Epithelial cell of prostate (primary cell): Measurements from ENCODE around the gene SLC15A2.
"Not testable (repeated sequence)": the region's sequence is repeated elsewhere in the genome, so short reads cannot be mapped to it uniquely, and the experiment has no call there.

ENCODE experiments used
- DNase-seq: peaks from one replicate; pipeline ENCODE4 v3.0.0-alpha.2; 2011; ENCODE audit warnings: low read depth, low spot score
- H3K27ac ChIP-seq: fragments of 450-650 bp; 2 replicates; pipeline ENCODE4 v1.5.1; 2017; ENCODE audit warnings: mild to moderate bottlenecking

Gene SLC15A2

DNA sequence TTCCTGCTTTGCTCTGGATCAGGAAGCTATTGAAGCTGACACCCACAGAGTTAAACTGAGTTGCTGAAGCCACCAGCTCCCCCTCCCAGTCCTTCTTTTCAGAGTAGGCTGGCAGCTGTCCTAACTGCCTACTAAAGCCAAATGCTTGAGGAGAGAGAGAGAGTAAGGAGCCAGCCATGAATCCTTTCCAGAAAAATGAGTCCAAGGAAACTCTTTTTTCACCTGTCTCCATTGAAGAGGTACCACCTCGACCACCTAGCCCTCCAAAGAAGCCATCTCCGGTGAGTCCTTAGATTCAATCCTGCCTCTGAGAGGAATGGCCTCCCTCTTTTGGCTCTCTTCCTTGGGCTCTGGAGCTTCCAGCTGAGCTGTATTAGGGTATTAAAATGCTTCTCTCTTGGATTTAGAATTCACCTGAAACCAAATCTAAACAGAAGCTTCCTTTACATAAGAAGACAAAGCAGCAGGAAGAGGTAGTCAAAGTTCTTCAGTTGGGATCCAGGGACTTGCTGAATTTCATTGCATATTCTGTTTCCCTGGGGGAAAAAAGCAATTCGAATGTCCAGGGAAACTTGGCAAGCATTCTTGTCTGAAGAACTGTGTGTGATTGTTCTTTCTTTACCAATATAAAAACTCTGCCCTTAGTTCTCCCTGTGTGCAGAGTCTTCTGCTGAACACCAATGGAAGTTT is at the start of gene SLC15A2:
Gene SLC15A2 (plus strand): TSS at position 101 of the 690 bp plus-strand sequence. CDS start 76 bp downstream, at position 177.
- DNase-seq = no peak
- H3K27ac ChIP-seq = no peak within 1 kb of the TSS

DNA sequence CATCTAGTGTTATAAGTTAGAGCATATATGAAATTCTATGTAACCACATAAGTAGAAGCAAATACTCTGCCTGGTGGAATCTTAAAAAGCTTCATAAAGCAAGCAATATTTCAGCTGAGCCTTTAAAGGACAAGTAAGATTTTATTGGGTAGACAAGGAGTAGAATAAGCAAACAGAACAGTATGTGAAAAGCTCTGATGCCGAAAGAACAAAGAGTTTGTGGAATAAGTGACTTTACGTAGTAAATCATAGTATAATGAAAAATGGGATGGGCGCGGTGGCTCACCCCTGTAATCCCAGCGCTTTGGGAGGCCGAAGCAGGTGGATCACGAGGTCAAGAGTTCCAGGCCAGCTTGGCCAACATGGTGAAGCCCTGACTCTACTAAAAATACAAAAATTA is 49.3 kb upstream of the SLC15A2 start:
- no peak overlapping the region for H3K27ac ChIP-seq
- DNase-seq = no peak

GRCh38 chr3:121852256-121852655 is 41.9 kb upstream of the SLC15A2 start:
- peak overlapping the region; percentile 29 for H3K27ac ChIP-seq
- no peak for DNase-seq

- no peak overlapping the region for H3K27ac ChIP-seq
- no peak for DNase-seq
Observed at GRCh38 chr3:121855555-121855954, 38.6 kb upstream of the SLC15A2 start.

DNA sequence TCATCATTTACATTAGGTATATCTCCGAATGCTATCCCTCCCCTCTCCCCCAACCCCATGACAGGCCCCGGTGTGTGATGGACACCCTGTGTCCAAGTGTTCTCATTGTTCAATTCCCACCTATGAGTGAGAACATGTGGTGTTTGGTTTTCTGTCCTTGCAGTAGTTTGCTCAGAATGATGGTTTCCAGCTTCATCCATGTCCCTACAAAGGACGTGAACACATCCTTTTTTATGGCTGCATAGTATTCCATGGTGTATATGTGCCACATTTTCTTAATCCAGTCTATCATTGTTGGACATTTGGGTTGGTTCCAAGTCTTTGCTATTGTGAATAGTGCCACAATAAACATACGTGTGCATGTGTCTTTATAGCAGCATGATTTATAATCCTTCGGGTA is 36.4 kb upstream of the SLC15A2 start:
- H3K27ac ChIP-seq, DNase-seq: not testable (repeated sequence)

DNA sequence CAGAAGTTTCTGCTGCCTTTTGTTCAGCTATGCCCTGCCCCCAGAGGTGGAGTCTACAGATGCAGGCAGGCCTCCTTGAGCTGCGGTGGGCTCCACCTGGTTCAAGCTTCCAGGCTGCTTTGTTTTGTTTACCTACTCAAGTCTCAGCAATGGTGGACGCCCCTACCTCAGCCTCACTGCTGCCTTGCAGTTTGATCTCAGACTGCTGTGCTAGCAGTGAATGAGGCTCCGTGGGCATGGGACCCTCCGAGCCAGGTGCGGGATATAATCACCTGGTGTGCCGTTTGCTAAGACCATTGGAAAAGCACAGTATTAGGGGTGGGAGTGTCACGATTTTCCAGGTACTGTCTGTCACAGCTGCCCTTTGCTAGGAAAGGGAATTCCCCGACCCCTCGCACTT is 31.0 kb upstream of the SLC15A2 start:
- not testable (repeated sequence) for DNase-seq, H3K27ac ChIP-seq

GRCh38 chr3:121863801-121864200 is 30.4 kb upstream of the SLC15A2 start:
- no peak overlapping the region for H3K27ac ChIP-seq
- no peak for DNase-seq

- H3K27ac ChIP-seq = no peak overlapping the region
- no peak for DNase-seq
Observed at GRCh38 chr3:121869736-121870135, 24.5 kb upstream of the SLC15A2 start.

DNA sequence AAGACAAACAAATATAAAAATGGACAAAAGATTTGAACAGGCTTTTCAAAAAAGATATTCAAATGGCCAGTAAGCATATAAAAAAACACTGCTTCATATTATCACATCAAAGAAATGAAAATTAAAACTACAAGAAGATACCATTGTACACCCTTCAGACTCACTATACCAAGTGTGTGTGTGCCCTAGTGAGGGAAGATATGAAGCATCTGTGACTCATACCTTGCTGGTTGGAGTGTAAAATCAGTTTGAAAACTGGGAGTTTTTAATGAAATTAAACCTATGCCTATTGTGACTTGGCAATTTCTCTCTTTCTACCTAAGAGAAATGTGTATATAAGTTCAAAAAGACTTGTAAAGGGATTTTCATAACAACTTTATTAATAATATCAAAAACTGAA is 23.5 kb upstream of the SLC15A2 start:
- DNase-seq = no peak
- no peak overlapping the region for H3K27ac ChIP-seq

DNA sequence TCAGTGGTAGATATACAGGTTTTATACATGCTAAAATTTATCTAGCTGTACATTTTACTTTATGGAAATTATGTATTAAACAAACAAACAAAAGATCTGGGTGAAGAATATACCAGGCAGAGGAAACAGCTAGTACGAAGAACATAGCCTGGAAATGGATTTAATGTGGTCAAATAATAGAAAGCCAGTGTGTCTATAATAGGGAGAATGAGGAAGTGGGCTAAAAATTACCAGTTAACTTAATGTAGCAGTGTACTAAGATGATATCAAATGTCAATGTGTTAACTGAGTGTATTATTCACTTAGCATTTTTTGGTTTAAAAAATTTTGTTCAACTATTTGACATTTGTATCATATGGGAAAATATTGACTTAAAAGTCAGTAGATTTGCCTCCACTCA is 22.8 kb upstream of the SLC15A2 start:
- H3K27ac ChIP-seq = no peak overlapping the region
- DNase-seq = no peak

DNA sequence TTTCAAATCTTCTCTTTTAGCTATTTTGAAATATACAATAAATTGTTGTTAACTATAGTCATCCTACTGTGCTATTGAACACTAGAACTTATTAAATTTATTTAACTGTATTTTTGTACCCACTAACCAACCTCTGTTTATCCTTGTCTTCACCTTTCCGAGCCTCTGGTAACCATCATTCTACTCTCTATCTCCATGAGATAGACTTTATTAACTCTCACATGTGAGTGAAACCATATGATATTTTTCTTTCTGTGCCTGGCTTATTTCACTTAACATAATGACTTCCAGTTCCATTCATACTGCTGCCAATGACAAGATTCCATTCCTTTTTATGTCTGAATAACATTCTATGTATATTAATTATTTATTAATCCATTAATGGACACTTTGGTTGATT is 15.8 kb upstream of the SLC15A2 start:
- DNase-seq = no peak
- no peak overlapping the region for H3K27ac ChIP-seq

GRCh38 chr3:121883507-121883906 is 10.7 kb upstream of the SLC15A2 start:
- no peak overlapping the region for H3K27ac ChIP-seq
- no peak for DNase-seq

DNA sequence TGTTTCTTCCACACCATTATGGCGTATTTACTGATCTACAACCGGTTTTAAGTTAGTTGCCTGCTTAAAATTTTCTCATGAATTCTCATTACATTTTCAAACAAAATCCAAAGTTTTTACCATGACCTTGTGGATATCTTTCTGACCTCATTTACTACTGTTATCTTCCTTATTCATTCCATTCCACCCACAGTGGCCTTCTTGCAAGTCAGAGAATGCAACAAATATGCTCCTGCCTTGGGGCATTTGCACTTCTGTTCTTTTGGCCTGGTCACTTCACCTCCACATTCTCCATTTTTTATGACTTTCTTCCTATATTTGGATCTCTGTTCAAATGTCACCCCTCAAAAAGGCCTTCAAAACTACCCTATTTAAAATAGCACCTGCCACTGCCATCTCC is 8.8 kb upstream of the SLC15A2 start:
- no peak for DNase-seq

DNA sequence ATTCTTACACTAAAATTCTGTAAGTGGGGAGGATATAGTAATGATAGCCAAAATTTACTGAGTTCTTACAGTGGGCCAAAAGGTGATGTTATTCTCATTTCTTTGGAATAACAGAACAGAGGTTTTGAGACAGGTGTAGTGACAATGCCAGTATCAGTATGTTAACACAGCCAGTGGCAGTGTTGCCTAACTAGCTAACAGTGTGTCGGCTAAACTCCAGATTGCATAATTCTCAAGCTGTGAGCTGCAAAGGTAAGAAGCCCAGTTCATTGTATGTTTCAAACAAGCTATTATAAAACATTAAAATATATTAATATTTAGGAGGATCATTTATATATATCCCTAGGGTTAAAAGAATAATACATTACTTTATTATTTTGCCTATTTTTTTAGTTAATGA is 920 bp downstream of the SLC15A2 start:
- no peak overlapping the region for H3K27ac ChIP-seq
- no peak for DNase-seq

More for the DNA sequence above, 8.8 kb upstream of the SLC15A2 start:
- H3K27ac ChIP-seq = no peak overlapping the region

DNA sequence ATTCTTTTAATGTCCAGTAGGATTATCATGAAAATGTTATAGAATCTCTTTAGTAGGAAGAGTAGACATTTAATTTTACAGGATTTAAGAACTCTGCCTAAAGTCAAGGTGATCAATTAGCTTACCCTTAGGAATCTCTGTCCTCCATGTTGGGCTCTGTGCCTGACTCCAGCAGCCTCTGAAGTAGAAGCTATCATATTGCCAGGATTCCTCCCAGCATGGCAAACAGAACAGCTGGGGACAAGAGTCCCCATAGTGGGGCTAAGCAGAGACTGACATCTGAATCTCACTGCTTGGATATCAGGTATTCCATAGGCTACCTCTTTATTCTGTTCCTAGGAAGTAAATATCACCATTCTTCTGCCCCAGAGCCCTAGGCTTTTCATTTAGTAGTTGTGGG is 1.5 kb downstream of the SLC15A2 start:
- DNase-seq = no peak
- H3K27ac ChIP-seq = no peak overlapping the region

- DNase-seq = no peak
- H3K27ac ChIP-seq = no peak overlapping the region
Observed at GRCh38 chr3:121896823-121897222, 2.6 kb downstream of the SLC15A2 start.

DNA sequence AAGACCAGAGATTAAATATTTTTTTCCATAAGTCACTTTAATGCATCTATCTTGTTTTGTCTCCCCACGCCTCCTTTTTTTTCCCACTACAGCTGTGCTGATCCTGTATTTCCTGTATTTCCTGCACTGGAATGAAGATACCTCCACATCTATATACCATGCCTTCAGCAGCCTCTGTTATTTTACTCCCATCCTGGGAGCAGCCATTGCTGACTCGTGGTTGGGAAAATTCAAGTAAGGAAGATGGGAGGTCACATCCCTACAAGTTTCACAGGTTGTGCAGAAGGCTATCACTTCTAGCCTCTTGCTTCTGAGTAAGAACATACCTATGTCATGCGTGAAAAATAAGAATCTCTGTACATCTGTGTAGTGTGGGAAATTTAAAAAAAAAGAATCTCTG is 3.1 kb downstream of the SLC15A2 start:
- H3K27ac ChIP-seq = no peak overlapping the region
- DNase-seq = no peak

DNA sequence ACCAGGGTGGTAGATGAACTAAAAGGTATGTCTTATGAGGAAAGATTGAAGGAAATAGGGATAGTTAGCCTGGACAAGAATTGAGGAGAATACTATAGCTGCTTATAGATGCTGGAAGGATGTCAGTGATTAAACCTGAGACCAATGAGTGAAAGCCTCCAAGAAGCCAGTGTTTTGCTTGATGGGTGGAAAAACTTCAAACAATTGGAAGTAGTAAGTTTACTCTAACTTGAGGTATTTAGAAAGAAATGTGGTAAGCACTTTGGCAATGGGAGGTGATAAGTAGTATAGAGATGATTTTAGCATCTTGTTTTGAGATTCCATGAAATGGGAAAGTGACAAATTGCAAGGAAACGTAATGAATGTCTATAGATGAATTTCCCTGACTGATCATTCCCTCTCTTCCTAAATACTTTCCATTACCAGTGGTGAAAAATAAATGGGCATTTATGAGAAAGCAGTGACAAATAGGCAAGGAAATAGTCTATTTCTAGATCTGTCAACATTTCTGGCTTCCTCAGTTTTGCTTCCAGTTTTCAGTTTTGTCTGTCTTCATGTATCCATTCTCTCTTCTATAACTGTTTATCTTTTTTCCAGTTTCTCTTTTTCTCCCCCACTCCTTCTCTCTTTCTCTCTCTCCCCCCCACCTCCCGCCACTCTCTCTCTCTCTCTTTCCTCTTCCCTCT is 19.2 kb downstream of the SLC15A2 start:
- H3K27ac ChIP-seq = no peak overlapping the region

GRCh38 chr3:121914081-121914998 is 20.1 kb downstream of the SLC15A2 start:
- DNase-seq = no peak
- H3K27ac ChIP-seq = no peak overlapping the region

More for the DNA sequence above, 19.2 kb downstream of the SLC15A2 start:
- DNase-seq = no peak

DNA sequence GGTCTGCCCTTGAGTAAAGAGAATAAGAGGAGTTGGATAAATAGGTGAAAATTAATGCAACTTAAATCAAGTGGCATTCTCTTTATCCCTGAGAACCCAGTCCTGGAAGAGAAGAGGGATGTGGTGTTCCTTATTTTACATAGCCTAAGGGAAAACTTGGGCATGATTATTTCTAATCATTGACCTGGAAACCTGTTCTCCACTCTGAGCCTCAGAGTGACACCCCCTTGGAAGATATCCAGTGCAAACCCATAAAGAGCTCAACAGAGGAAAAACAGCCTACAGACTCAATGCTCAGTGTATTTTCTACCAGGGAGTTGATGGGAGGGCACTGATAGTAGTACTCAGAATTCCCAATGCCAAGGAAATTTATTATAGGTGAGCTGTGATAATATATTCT is 22.0 kb downstream of the SLC15A2 start:
- H3K27ac ChIP-seq = no peak overlapping the region
- no peak for DNase-seq
